Adrenal gland (tissue), 5 donors: Measurements from ENCODE around the gene ANKRD44.

ENCODE experiments used
- CTCF ChIP-seq, 6 experiments: fragments of 450-650 bp in 4 of 6; fragments of 200-600 bp in 2 of 6; sonication (generic) in 1 of 6; IDR thresholded peaks; 1 replicate in 5 of 6; 2 replicates in 1 of 6; pipeline versions ENCODE4 v1.5.1 to v1.8.0; 2016 to 2021; ENCODE audit warnings: antibody characterized with exemption in 6 of 6, mild to moderate bottlenecking in 2 of 6, moderate library complexity in 1 of 6
- POLR2A ChIP-seq, 2 donors: fragments of 450-650 bp; IDR thresholded peaks; one replicate each; pipeline ENCODE4 v1.6.1; 2017; ENCODE audit warnings: antibody characterized with exemption in 2 of 2, mild to moderate bottlenecking in 2 of 2, moderate library complexity in 1 of 2
- donor health status: DM: no; HTN: no; CAD: no.

GRCh38 chr2:197311421-197312033 lies 947 bp upstream of the ANKRD44 start:
- no peak for TF ChIP-seq CTCF (IDR thresholded peaks at IDR 0.05)
- no peak for TF ChIP-seq POLR2A (IDR thresholded peaks at IDR 0.05)
